GM18861 (cell line): Measurements from ENCODE around the gene OR4C6.

Source experiments
- ATAC-seq: cut with Tn5 transposase; IDR thresholded peaks from one replicate; pipeline ENCODE4 v1.9.1; 2021; ENCODE audit not compliant: unreplicated experiment

Gene OR4C6

DNA sequence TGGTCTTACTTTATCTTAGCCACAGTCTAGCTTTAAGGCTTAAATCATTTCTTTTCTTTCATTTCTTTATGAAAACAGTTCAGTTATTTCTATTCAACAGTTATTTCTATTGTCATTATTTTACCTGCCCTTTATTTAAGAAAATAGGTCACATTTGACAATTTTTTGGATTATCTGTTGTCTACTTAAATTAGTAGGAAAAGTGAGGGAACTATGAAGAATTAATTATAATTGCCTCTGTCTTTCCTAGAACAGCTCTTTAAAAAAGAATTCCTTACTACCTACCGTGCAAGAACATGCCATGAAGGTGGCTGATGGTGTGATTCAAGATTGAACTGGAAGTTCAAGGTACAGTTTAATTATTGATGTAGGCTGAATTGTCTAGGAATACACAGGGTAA lies at the start of gene OR4C6:
Gene OR4C6, plus strand, starts transcription at position 301 of the 400 bp plus-strand sequence. CDS start 2,966 bp downstream, outside the sequence.
- ATAC-seq, result no peak

DNA sequence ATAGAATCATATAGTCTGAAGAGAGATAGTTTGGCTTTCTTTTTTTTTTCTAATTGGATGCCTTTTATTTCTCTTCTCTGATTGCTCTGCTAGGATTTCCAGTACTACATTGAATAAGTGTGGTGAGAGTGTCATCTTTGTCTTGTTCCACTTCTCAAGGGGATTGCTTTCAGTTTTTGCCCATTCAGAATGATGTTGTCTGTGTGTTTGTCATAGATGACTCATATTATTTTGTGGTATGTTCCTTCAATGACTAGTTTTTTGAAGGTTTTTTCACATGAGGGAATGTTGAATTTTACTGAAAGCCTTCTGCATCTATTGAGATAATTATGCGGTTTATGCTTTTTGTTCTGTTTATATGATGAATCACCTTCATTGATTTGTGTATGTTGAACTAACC lies 37.5 kb upstream of the OR4C6 start:
- ATAC-seq, result no peak

DNA sequence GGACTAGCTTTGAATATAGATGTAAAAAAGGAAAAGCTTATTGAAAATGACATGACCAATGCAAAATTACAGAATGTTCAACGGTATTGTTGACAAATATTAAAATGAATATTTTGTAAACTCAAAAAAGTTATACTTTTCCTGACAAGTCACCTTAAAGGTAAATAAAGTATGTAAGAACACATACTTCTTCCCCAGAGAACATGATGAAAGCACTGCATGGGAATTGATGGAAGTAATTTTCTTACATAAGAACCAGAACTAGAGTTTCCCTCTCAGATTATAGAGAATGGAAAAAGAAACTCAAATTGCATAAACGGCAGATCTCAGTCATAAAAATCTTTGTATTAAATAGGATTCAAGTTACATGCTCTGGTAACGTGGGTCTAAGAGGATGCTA lies 27.2 kb upstream of the OR4C6 start, which contains the start of gene OR4P4:
Gene OR4P4, plus strand, starts transcription at position 301 of the 400 bp plus-strand sequence.
- ATAC-seq, result no peak

GRCh38 chr11:55648027-55648426 lies 14.0 kb upstream of the OR4C6 start, which contains the start of gene OR4S2:
Gene OR4S2, plus strand, starts transcription at chr11:55648327. Its CDS starts 2,577 bp downstream, at chr11:55650904.
- no peak for ATAC-seq

DNA sequence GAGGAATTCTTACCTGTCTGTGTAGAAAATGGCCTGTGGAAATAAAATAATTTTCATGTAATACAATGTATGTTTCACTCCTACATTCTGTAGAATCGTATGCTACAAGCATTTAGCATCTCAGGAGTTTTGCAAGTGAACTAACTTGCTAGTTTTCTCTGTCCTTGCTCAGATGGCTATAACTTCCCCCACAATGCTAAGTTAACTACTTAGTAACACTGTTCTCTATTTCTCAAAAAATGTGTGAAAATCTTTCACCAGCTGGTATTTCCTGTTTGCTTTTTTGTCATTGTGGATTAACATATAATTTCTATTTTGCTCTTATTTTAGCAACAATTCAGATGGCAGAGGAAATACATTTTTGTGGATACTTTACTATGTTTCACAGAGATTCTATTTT lies 9.4 kb upstream of the OR4C6 start:
- ATAC-seq, result no peak

DNA sequence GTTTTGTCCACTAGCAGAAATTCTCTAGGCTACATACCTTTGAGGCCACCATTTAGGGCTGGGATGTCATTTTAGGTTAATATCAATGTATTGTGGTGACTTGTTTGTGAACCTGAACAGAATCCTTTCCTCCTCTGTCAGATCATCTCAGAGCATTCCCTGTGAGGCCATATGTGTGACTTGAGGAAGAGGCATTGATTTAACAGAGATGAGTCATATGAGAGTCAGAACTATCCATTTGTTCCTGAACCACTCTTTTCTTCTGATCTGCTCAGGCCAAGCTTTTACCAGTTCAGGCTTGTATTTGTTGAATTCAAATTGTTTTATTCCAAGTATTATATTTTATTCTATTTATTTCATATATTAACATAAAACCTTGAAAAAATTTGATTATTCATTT lies 6.9 kb upstream of the OR4C6 start:
- no peak for ATAC-seq

DNA sequence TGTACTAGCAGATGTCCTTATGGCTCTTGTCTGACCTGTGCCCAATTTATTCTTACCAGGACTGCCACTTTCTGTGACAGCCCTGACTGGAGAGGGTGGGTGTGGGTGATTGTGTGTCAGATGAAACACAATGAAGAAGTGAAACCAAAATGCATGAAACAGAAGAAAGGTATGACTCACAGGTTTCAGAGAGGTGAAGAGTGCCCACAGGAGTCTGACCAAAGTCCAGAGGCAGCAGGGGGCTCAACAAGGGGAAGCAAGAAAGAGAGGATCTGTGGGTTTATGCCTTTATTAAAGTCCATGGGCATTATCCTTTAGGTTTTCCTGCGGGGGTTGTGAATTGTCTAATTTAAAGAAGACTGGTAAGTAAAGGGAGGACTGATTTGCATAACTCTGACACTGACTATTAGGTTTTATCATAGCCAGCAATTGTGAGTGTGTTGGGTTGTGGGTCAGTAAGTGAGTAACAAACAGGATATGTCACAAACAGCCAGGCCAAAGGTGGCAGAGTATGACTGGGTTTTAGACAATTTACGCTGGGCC lies 3.9 kb upstream of the OR4C6 start:
- peak; percentile 91 for ATAC-seq

DNA sequence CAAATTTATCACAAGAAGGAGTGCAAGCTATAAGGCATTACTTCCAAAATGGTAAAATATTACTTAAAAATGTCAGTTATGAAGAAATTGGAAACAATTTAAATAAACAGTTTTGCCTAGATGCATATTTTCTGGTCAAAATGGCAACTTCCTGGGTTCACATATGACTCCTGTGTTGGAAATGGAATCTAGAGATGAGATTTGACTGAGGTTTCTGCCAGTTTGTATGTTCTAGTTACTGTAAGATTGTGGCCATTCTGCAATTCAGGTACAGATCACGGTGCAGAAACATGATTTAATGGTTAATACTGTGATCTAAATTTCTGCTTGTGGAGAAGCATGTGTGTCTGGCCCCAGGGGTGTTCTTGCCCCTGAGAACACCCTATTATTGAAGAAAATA lies 3.4 kb upstream of the OR4C6 start:
- peak; percentile 46 for ATAC-seq

DNA sequence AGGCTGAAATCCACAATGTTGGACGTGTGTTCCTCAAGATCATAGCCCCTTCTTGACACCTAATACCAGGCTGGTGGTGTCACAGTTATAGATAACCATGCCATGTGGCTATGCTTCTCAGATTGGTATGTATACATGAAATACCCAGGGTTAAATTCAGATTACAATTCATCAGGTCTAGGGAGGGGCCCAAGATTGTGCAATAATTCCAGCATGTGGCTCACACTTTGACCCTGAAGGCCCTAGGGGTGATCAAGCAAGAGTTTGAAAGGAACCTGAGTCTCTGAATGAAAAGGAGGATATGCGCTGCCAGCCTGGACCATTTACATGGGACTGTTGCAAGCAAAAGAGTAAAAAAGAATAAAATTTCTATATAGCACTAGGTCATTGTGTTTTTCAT lies 7.4 kb downstream of the OR4C6 start:
- no peak for ATAC-seq

GRCh38 chr11:55673860-55674259 lies 11.9 kb downstream of the OR4C6 start:
- ATAC-seq, result no peak

GRCh38 chr11:55697817-55698216 lies 35.8 kb downstream of the OR4C6 start:
- ATAC-seq, result peak; percentile 79

GRCh38 chr11:55701429-55701828 lies 39.4 kb downstream of the OR4C6 start:
- no peak for ATAC-seq

- ATAC-seq, result peak; percentile 63
Observed at GRCh38 chr11:55707029-55707428, 45.0 kb downstream of the OR4C6 start.

GRCh38 chr11:55714982-55715888 lies 53.2 kb downstream of the OR4C6 start:
- ATAC-seq, result no peak
